VCaP (cell line): ENCODE data around the gene IQCE.

ENCODE experiments used
- H3K27ac ChIP-seq: fragments of 450-650 bp; 2 replicates; pipeline ENCODE4 v1.5.1; 2017
- TF ChIP-seq, protein P1 (sequence below): fragments of 450-650 bp; conservative IDR thresholded peaks from 2 replicates; pipeline ENCODE4 v1.5.1; 2017; ENCODE audit warnings: mild to moderate bottlenecking, moderate library complexity

The IQCE gene

GRCh38 chr7:2611401-2611800 is 52.6 kb downstream of the IQCE start:
- H3K27ac ChIP-seq: no peak overlapping the region
- TF ChIP-seq, protein P1, sequence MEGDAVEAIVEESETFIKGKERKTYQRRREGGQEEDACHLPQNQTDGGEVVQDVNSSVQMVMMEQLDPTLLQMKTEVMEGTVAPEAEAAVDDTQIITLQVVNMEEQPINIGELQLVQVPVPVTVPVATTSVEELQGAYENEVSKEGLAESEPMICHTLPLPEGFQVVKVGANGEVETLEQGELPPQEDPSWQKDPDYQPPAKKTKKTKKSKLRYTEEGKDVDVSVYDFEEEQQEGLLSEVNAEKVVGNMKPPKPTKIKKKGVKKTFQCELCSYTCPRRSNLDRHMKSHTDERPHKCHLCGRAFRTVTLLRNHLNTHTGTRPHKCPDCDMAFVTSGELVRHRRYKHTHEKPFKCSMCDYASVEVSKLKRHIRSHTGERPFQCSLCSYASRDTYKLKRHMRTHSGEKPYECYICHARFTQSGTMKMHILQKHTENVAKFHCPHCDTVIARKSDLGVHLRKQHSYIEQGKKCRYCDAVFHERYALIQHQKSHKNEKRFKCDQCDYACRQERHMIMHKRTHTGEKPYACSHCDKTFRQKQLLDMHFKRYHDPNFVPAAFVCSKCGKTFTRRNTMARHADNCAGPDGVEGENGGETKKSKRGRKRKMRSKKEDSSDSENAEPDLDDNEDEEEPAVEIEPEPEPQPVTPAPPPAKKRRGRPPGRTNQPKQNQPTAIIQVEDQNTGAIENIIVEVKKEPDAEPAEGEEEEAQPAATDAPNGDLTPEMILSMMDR: no peak

DNA sequence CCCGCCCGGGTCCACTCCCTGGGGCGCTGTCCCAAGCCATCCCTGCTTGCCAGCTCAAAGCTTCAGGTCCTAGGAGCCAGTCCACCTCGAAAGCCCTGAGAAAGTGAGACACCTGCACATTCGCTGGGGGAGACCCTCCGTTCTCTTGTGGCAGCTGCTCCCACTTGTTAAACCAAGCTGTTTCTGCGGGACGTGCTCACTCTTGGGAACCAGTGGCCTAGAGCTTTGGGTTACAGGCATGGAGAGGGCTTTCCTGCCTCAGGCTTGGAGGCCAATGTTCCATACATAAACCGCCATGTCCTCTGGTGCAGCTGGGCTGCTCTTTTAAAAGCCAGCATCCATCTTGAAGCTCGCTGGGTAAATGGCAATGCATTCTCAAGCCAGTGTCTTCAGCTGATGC is 53.1 kb downstream of the IQCE start:
- no peak overlapping the region for H3K27ac ChIP-seq
- TF ChIP-seq, protein P1: no peak

- TF ChIP-seq, protein P1: no peak
- no peak overlapping the region for H3K27ac ChIP-seq
Measured at GRCh38 chr7:2612445-2613097, 53.8 kb downstream of the IQCE start.

GRCh38 chr7:2613098-2613930 is 54.5 kb downstream of the IQCE start:
- TF ChIP-seq, protein P1: no peak
- H3K27ac ChIP-seq: no peak overlapping the region

- no peak overlapping the region for H3K27ac ChIP-seq
- TF ChIP-seq, protein P1: no peak
Measured at GRCh38 chr7:2613931-2614600, 55.3 kb downstream of the IQCE start.

DNA sequence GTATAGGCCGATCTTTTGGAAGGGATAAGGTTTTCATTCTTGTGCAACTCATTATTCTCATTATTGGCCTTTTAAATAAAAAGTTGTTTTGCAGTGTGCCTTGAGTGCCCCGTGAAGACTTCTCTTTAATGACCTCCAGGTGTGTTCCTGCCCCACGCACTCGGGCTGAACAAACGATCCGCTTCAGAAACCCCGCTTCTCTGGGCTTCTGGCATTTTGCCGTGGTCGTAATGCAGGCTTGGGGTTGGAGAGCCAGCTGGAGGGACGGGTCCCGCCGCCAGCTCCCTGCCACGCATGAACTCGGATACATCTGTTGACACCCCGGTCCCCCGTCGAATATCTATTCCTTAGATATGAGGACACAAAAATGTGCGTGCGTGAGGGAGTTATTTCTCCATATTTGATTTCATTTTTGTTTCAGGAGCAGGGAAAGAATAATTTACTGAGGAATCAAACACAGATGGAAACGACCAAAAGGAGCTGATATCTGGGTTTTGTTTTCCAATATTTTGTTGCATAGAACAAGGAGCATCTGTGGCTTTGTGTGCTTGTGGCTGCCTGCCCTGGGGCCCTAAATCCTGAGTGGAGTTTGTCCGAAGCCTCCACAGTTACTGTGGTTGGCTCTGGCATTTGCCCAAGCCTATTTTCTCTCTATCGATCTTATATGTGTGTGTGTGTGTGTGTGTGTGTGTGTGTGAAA is 56.0 kb downstream of the IQCE start:
- no peak overlapping the region for H3K27ac ChIP-seq
- TF ChIP-seq, protein P1: no peak
